MCF 10A (cell line): Measurements from ENCODE around the gene EPGN. TPM values are rescaled to one million over a fixed set of nuclear protein-coding genes. Genes with fewer than 3 reads are reported as not detected.

ENCODE experiments used
- BruUV-seq: library from RNA; stranded (reverse); fragments of 400-500 nt; replicated peaks from 2 replicates; lab custom pipeline; 2021; lab: Mats Ljungman, UMichigan
- CTCF ChIA-PET: fragments of 300-600 bp; sonication (Branson Sonifier 250); formaldehyde crosslinking; extraction: SDS; loops from one replicate; lab custom pipeline; 2021; ENCODE audit warnings: antibody characterized with exemption, inconsistent platforms; lab: Yijun Ruan, JAX
- POLR2A ChIA-PET: fragments of 300-600, 350-650 bp; sonication (Branson Sonifier 250); formaldehyde crosslinking; extraction: SDS; loops from one replicate; lab custom pipeline; 2020; ENCODE audit warnings: antibody characterized with exemption, inconsistent platforms; lab: Yijun Ruan, JAX
- DNase-seq: peaks from one replicate; pipeline ENCODE4 v3.0.0-alpha.2; 2018; ENCODE audit not compliant: unreplicated experiment
- H3K27ac Mint-ChIP-seq: one replicate; pipeline ENCODE4 v1.8.0; 2022; ENCODE audit warnings: mild to moderate bottlenecking, low read depth, mixed read lengths; ENCODE audit not compliant: unreplicated experiment
- H3K27me3 Mint-ChIP-seq: one replicate; pipeline ENCODE4 v1.8.0; 2022; ENCODE audit warnings: mixed read lengths; ENCODE audit not compliant: insufficient read depth, unreplicated experiment
- H3K36me3 Mint-ChIP-seq: one replicate; pipeline ENCODE4 v1.8.0; 2022; ENCODE audit warnings: mild to moderate bottlenecking, moderate library complexity, mixed read lengths; ENCODE audit not compliant: insufficient read depth, unreplicated experiment
- H3K4me1 Mint-ChIP-seq: one replicate; pipeline ENCODE4 v1.8.0; 2022; ENCODE audit warnings: mixed read lengths; ENCODE audit not compliant: insufficient read depth, unreplicated experiment
- H3K4me3 Mint-ChIP-seq: one replicate; pipeline ENCODE4 v1.8.0; 2022; ENCODE audit warnings: mild to moderate bottlenecking, moderate library complexity, mixed read lengths; ENCODE audit not compliant: unreplicated experiment
- H3K9me3 Mint-ChIP-seq: one replicate; pipeline ENCODE4 v1.8.0; 2022; ENCODE audit warnings: mixed read lengths; ENCODE audit not compliant: unreplicated experiment
- intact Hi-C: fragments of 100-400 bp; cut with micrococcal nuclease; formaldehyde crosslinking; loops from 2 replicates; pipeline ENCODE4 v1.14.1; 2022
- total RNA-seq: library from RNA; stranded (reverse); gene quantifications from 2 replicates; pipeline ENCODE4 v1.2.3, GENCODE V29; 2022
- TF ChIP-seq, protein P1 (sequence below): fragments of 200-600 bp; IDR thresholded peaks from one replicate; pipeline ENCODE4 v1.8.0; 2022; ENCODE audit warnings: antibody characterized with exemption, mild to moderate bottlenecking; ENCODE audit not compliant: unreplicated experiment

The EPGN gene
- total RNA-seq, 1 experiment from 2014 or later = 129 TPM

DNA sequence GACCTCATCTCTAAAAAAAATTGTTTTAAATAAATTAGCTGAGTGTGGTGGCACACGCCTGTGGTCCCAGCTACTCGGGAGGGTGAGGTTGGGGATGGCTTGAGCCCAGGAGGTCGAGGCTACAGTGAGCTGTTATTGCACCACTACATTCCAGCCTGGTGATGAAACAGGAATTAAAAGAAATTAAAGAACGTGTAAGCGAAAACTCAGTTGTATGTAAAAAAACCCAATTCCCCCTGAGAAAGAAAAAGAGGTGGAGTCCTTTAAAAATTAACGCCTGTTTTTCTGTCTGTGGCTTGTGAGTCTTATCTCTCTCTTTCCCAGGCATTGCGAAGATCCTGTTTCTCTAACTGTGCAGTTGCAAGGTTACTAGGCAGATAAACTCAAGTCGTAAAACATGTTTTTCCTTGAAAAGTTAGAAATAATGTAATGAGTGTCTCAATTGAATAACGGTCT is 22.1 kb downstream of the EPGN start:
- H3K27me3 Mint-ChIP-seq = no peaks in the 10 kb centered on the region
- no peaks in the 10 kb centered on the region for H3K36me3 Mint-ChIP-seq
- intact Hi-C loops = no loop called here
- H3K9me3 Mint-ChIP-seq = peaks cover 13% of the 10 kb centered on the region
- POLR2A ChIA-PET = interaction anchor here (0.7 to 1.3 kb wide), 3 partner anchors 9 to 288 kb away, joined by 3 to 4 read pairs (median 3); partner anchors contain the start of gene EPGN
- TF ChIP-seq, protein P1, sequence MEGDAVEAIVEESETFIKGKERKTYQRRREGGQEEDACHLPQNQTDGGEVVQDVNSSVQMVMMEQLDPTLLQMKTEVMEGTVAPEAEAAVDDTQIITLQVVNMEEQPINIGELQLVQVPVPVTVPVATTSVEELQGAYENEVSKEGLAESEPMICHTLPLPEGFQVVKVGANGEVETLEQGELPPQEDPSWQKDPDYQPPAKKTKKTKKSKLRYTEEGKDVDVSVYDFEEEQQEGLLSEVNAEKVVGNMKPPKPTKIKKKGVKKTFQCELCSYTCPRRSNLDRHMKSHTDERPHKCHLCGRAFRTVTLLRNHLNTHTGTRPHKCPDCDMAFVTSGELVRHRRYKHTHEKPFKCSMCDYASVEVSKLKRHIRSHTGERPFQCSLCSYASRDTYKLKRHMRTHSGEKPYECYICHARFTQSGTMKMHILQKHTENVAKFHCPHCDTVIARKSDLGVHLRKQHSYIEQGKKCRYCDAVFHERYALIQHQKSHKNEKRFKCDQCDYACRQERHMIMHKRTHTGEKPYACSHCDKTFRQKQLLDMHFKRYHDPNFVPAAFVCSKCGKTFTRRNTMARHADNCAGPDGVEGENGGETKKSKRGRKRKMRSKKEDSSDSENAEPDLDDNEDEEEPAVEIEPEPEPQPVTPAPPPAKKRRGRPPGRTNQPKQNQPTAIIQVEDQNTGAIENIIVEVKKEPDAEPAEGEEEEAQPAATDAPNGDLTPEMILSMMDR = no peak
- BruUV-seq = no TSS peak
- H3K27ac Mint-ChIP-seq = no peak overlapping the region
- no peak overlapping the region for H3K4me3 Mint-ChIP-seq
- CTCF ChIA-PET = interaction anchor here (0.6 to 1.4 kb wide), 3 partner anchors 9 to 38 kb away, joined by 3 to 6 read pairs (median 4); no protein-coding TSS in a partner anchor
- no peak for DNase-seq
- peaks cover 20% of the 10 kb centered on the region for H3K4me1 Mint-ChIP-seq

DNA sequence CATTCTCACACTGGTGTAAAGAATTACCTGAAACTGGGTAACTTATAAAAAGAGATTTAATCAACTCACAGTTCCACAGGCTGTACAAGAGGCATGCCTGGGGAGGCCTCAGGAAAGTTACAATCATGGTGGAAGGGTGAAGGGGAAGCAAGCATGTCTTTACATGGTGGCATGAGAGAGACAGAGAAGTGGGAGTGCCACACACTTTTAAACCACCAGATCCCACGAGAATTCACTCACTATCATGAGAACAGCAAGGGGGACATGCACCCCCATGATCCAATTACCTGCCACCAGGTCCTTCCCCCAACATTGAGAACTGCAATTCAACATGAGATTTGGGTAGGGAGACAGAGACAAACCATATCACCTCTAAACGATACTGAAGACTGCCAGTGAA is 23.0 kb downstream of the EPGN start:
- Mint-ChIP-seq H3K4me1 (peaks cover 20% of the 10 kb centered on the region), H3K36me3 (no peaks in the 10 kb centered on the region), H3K9me3 (peaks cover 13% of the 10 kb centered on the region), H3K4me3 (no peak overlapping the region), H3K27me3 (no peaks in the 10 kb centered on the region), H3K27ac (no peak overlapping the region)
- BruUV-seq = no TSS peak
- no peak for DNase-seq
- ChIA-PET POLR2A (no interaction called here), CTCF (interaction anchor here (0.6 to 0.7 kb wide), 2 partner anchors 39 to 46 kb away, joined by 3 read pairs; no protein-coding TSS in a partner anchor)
- TF ChIP-seq, protein P1 = no peak
- intact Hi-C loops = no loop called here

GRCh38 chr4:74331944-74332343 is 23.7 kb downstream of the EPGN start:
- CTCF ChIA-PET = interaction anchor here (0.9 kb wide), 1 partner anchor 200 kb away, joined by 5 read pairs; no protein-coding TSS in a partner anchor
- DNase-seq = no peak
- Mint-ChIP-seq H3K36me3 (no peaks in the 10 kb centered on the region), H3K4me1 (peaks cover 20% of the 10 kb centered on the region), H3K9me3 (peaks cover 13% of the 10 kb centered on the region), H3K27me3 (no peaks in the 10 kb centered on the region), H3K4me3 (no peak overlapping the region), H3K27ac (no peak overlapping the region)
- POLR2A ChIA-PET = interaction anchor here (1.2 to 1.7 kb wide), 3 partner anchors 9 to 11 kb away, joined by 3 to 7 read pairs (median 6); no protein-coding TSS in a partner anchor
- intact Hi-C loops = no loop called here
- TF ChIP-seq, protein P1 = no peak
- no TSS peak for BruUV-seq

GRCh38 chr4:74334636-74335035 is 26.4 kb downstream of the EPGN start:
- TF ChIP-seq, protein P1 = no peak

More at GRCh38 chr4:74334636-74335035, 26.4 kb downstream of the EPGN start:
- H3K9me3 Mint-ChIP-seq = peaks cover 5% of the 10 kb centered on the region
- intact Hi-C loops = no loop called here
- no peaks in the 10 kb centered on the region for H3K27me3 Mint-ChIP-seq
- BruUV-seq = no TSS peak
- H3K36me3 Mint-ChIP-seq = no peaks in the 10 kb centered on the region
- DNase-seq = no peak
- peaks cover 12% of the 10 kb centered on the region for H3K4me1 Mint-ChIP-seq
- H3K4me3 Mint-ChIP-seq = no peak overlapping the region
- ChIA-PET CTCF (interaction anchor here (0.7 to 0.8 kb wide), 2 partner anchors 13 to 100 kb away, joined by 3 to 4 read pairs; no protein-coding TSS in a partner anchor), POLR2A (no interaction called here)
- no peak overlapping the region for H3K27ac Mint-ChIP-seq
